CD4-positive, alpha-beta memory T cell (primary cell): Measurements from ENCODE around the gene C19orf67. TPM values are rescaled to one million over a fixed set of nuclear protein-coding genes. Genes with fewer than 3 reads are reported as not detected.
A peak's percentile ranks its signal among the peaks of the same experiment; 100 is the strongest.

ENCODE experiments used
- CTCF ChIA-PET: fragments of 350-600 bp; sonication (Branson Sonifier 250); formaldehyde crosslinking; loops from one replicate; lab custom pipeline; 2021; ENCODE audit warnings: inconsistent platforms; ENCODE audit not compliant: partially characterized antibody; lab: Charles Lee
- POLR2A ChIA-PET: fragments of 350-600 bp; sonication (Branson Sonifier 250); formaldehyde crosslinking; loops from one replicate; lab custom pipeline; 2021; ENCODE audit not compliant: partially characterized antibody; lab: Charles Lee
- DNase-seq, 5 donors: peaks; one replicate each; pipeline versions ENCODE4 v3.0.0 to v3.0.0-alpha.2; 2020 to 2022; ENCODE audit warnings: mixed read lengths in 1 of 5
- H3K27ac ChIP-seq: one replicate; pipeline ENCODE4 v1.7.0; 2013; ENCODE audit warnings: low read depth, low read length
- H3K27me3 ChIP-seq: 2 replicates; pipeline ENCODE4 v1.7.0; 2013; ENCODE audit warnings: mild to moderate bottlenecking, low read length, moderate library complexity; ENCODE audit not compliant: insufficient read depth
- H3K36me3 ChIP-seq: 2 replicates; pipeline ENCODE4 v1.7.0; 2013; ENCODE audit warnings: mild to moderate bottlenecking, low read length, moderate library complexity; ENCODE audit not compliant: insufficient read depth
- H3K4me1 ChIP-seq: 2 replicates; pipeline ENCODE4 v1.7.0; 2013; ENCODE audit warnings: mild to moderate bottlenecking, low read length, moderate library complexity; ENCODE audit not compliant: insufficient read depth
- H3K4me3 ChIP-seq, 2 donors: one replicate each; pipeline ENCODE4 v1.7.0; 2013; ENCODE audit warnings: low read length in 2 of 2, mild to moderate bottlenecking in 1 of 2
- H3K9me3 ChIP-seq, 2 donors: one replicate each; pipeline ENCODE4 v1.7.0; 2013; ENCODE audit warnings: low read length in 2 of 2, control low read depth in 1 of 2; ENCODE audit not compliant: control insufficient read depth in 1 of 2
- H3K27ac Mint-ChIP-seq, 7 donors: one replicate each; pipeline ENCODE4 v1.8.0; 2020 to 2021; ENCODE audit warnings: mixed read lengths in 7 of 7, mild to moderate bottlenecking in 6 of 7, inconsistent platforms in 3 of 7, moderate library complexity in 3 of 7
- H3K27me3 Mint-ChIP-seq, 2 donors: one replicate each; pipeline ENCODE4 v1.8.0; 2020 to 2021; ENCODE audit warnings: mixed read lengths in 2 of 2
- H3K36me3 Mint-ChIP-seq, 2 donors: one replicate each; pipeline ENCODE4 v1.8.0; 2020 to 2021; ENCODE audit warnings: mixed read lengths in 2 of 2, inconsistent platforms in 1 of 2, mild to moderate bottlenecking in 1 of 2
- H3K4me1 Mint-ChIP-seq, 4 donors: one replicate each; pipeline ENCODE4 v1.8.0; 2020 to 2021; ENCODE audit warnings: mixed read lengths in 4 of 4, mild to moderate bottlenecking in 1 of 4
- H3K4me3 Mint-ChIP-seq, 8 donors: one replicate each; pipeline ENCODE4 v1.8.0; 2020 to 2021; ENCODE audit warnings: mixed read lengths in 8 of 8, mild to moderate bottlenecking in 7 of 8, moderate library complexity in 6 of 8, inconsistent platforms in 3 of 8
- H3K9me3 Mint-ChIP-seq, 8 donors: one replicate each; pipeline ENCODE4 v1.8.0; 2020 to 2021; ENCODE audit warnings: mixed read lengths in 8 of 8, mild to moderate bottlenecking in 5 of 8, inconsistent platforms in 3 of 8, moderate library complexity in 1 of 8
- intact Hi-C: fragments of 100-400 bp; cut with micrococcal nuclease; formaldehyde crosslinking; loops from one replicate; pipeline ENCODE4 v1.15.1; 2023
- polyA plus RNA-seq, 2 donors: library from polyadenylated mRNA; unstranded; fragments of 300-500 nt; fragmentation: Illumina TruSeq; gene quantifications; one replicate each; pipeline ENCODE4 v1.2.3, GENCODE V29; 2021
- total RNA-seq, 2 experiments: library from RNA; stranded (reverse); gene quantifications; one replicate each; pipeline ENCODE4 v1.2.3, GENCODE V29; 2021

C19orf67 gene
- total and polyA plus RNA-seq, 4 experiments from 2014 or later = 0.55 TPM; not detected in 3

GRCh38 chr19:14103310-14103709 is 17.7 kb upstream of the C19orf67 start:
- Mint-ChIP-seq H3K4me1 (peaks cover 0 to 1% (median 0%) of the 10 kb centered on the region in 4 donors), H3K27me3 (no peaks in the 10 kb centered on the region), H3K9me3 (no peaks in the 10 kb centered on the region), H3K27ac (no peak overlapping the region), H3K36me3 (peaks cover 7 to 21% of the 10 kb centered on the region in 2 donors), H3K4me3 (no peak overlapping the region)
- POLR2A ChIA-PET = interaction anchor here (1.1 to 2.2 kb wide), 3 partner anchors 10 to 33 kb away, joined by 5 to 7 read pairs (median 6); partner anchors contain the start of genes ASF1B and PRKACA
- H3K9me3 ChIP-seq = no peaks in the 10 kb centered on the region
- H3K4me3 ChIP-seq = no peak overlapping the region
- peaks cover 22% of the 10 kb centered on the region for H3K36me3 ChIP-seq
- CTCF ChIA-PET = interaction anchor here (1.3 to 2.6 kb wide), 2 partner anchors 11 to 32 kb away, joined by 5 to 9 read pairs; no protein-coding TSS in a partner anchor
- no peaks in the 10 kb centered on the region for H3K27me3 ChIP-seq
- H3K27ac ChIP-seq = no peak overlapping the region
- intact Hi-C loops = no loop called here
- no peaks in the 10 kb centered on the region for H3K4me1 ChIP-seq
- DNase-seq = no peak

GRCh38 chr19:14102756-14103155 is 17.2 kb upstream of the C19orf67 start:
- Mint-ChIP-seq H3K27me3 (no peaks in the 10 kb centered on the region), H3K27ac (no peak overlapping the region)
- H3K36me3 ChIP-seq = peaks cover 23% of the 10 kb centered on the region

GRCh38 chr19:14102102-14102696 is 16.6 kb upstream of the C19orf67 start:
- CTCF ChIA-PET = interaction anchor here (0.6 to 2.6 kb wide), 2 partner anchors 12 to 141 kb away, joined by 3 to 9 read pairs; no protein-coding TSS in a partner anchor
- Mint-ChIP-seq H3K36me3 (peaks cover 8 to 23% of the 10 kb centered on the region in 2 donors), H3K27ac (no peak overlapping the region), H3K4me1 (no peaks in the 10 kb centered on the region), H3K27me3 (no peaks in the 10 kb centered on the region), H3K9me3 (no peaks in the 10 kb centered on the region), H3K4me3 (no peak overlapping the region)
- Histone ChIP-seq H3K4me3 (no peak overlapping the region), H3K9me3 (no peaks in the 10 kb centered on the region), H3K36me3 (peaks cover 27% of the 10 kb centered on the region), H3K27ac (no peak overlapping the region), H3K4me1 (no peaks in the 10 kb centered on the region), H3K27me3 (no peaks in the 10 kb centered on the region)
- DNase-seq = no peak
- intact Hi-C loops = no loop called here
- POLR2A ChIA-PET = interaction anchor here (1.0 to 2.2 kb wide), 4 partner anchors 8 to 47 kb away, joined by 3 to 7 read pairs (median 4); partner anchors contain the start of gene ASF1B

More at GRCh38 chr19:14102756-14103155, 17.2 kb upstream of the C19orf67 start:
- Mint-ChIP-seq H3K36me3 (peaks cover 5 to 22% of the 10 kb centered on the region in 2 donors), H3K4me3 (no peak overlapping the region), H3K9me3 (no peaks in the 10 kb centered on the region), H3K4me1 (no peaks in the 10 kb centered on the region)
- POLR2A ChIA-PET = interaction anchor here (1.0 to 2.2 kb wide), 5 partner anchors 9 to 47 kb away, joined by 3 to 7 read pairs (median 5); partner anchors contain the start of genes ASF1B and PRKACA
- no peak overlapping the region for H3K4me3 ChIP-seq
- H3K27ac ChIP-seq = no peak overlapping the region
- H3K4me1 ChIP-seq = no peaks in the 10 kb centered on the region
- H3K9me3 ChIP-seq = no peaks in the 10 kb centered on the region
- no peak for DNase-seq
- CTCF ChIA-PET = interaction anchor here (2.6 kb wide), 1 partner anchor 12 kb away, joined by 9 read pairs; no protein-coding TSS in a partner anchor
- intact Hi-C loops = no loop called here
- no peaks in the 10 kb centered on the region for H3K27me3 ChIP-seq

GRCh38 chr19:14101003-14101545 is 15.5 kb upstream of the C19orf67 start:
- intact Hi-C loops = no loop called here
- H3K9me3 Mint-ChIP-seq = no peaks in the 10 kb centered on the region
- Histone ChIP-seq H3K27ac (no peak overlapping the region), H3K36me3 (peaks cover 34% of the 10 kb centered on the region), H3K4me1 (no peaks in the 10 kb centered on the region), H3K4me3 (no peak overlapping the region), H3K9me3 (no peaks in the 10 kb centered on the region), H3K27me3 (no peaks in the 10 kb centered on the region)
- H3K4me3 Mint-ChIP-seq = no peak overlapping the region
- no peaks in the 10 kb centered on the region for H3K27me3 Mint-ChIP-seq
- no peak for DNase-seq
- H3K4me1 Mint-ChIP-seq = no peaks in the 10 kb centered on the region
- ChIA-PET POLR2A (interaction anchor here (0.8 to 2.2 kb wide), 3 partner anchors 10 to 48 kb away, joined by 3 to 7 read pairs (median 3); partner anchors contain the start of gene ASF1B), CTCF (no interaction called here)
- peak overlapping the region in 1 of 7 donors; percentile 2 for H3K27ac Mint-ChIP-seq
- peaks cover 11 to 29% of the 10 kb centered on the region in 2 donors for H3K36me3 Mint-ChIP-seq

GRCh38 chr19:14097532-14098151 is 12.1 kb upstream of the C19orf67 start:
- Histone ChIP-seq H3K27me3 (no peaks in the 10 kb centered on the region), H3K9me3 (peaks cover 0 to 5% of the 10 kb centered on the region in 2 donors), H3K4me1 (no peaks in the 10 kb centered on the region), H3K36me3 (peaks cover 31% of the 10 kb centered on the region), H3K27ac (no peak overlapping the region), H3K4me3 (no peak overlapping the region)
- Mint-ChIP-seq H3K27ac (no peak overlapping the region), H3K4me3 (no peak overlapping the region), H3K36me3 (peaks cover 11 to 26% of the 10 kb centered on the region in 2 donors), H3K27me3 (no peaks in the 10 kb centered on the region), H3K9me3 (peaks cover 0 to 13% (median 0%) of the 10 kb centered on the region in 8 donors), H3K4me1 (peaks cover 2 to 11% (median 4%) of the 10 kb centered on the region in 4 donors)
- DNase-seq = no peak
- POLR2A ChIA-PET = no interaction called here
- intact Hi-C loops = no loop called here
- CTCF ChIA-PET = interaction anchor here (2.0 kb wide), 1 partner anchor 16 kb away, joined by 6 read pairs; no protein-coding TSS in a partner anchor

- peaks cover 11 to 31% of the 10 kb centered on the region in 2 donors for H3K36me3 Mint-ChIP-seq
- no peak overlapping the region for H3K4me3 Mint-ChIP-seq
- H3K9me3 Mint-ChIP-seq = peaks cover 0 to 16% (median 0%) of the 10 kb centered on the region in 8 donors
- H3K27me3 Mint-ChIP-seq = peaks cover 0 to under 1% of the 10 kb centered on the region in 2 donors
- peaks cover 24% of the 10 kb centered on the region for H3K36me3 ChIP-seq
- CTCF ChIA-PET = interaction anchor here (1.0 to 1.4 kb wide), 2 partner anchors 24 to 40 kb away, joined by 3 to 4 read pairs; partner anchors contain the start of genes ASF1B and MISP3
- H3K4me3 ChIP-seq = no peak overlapping the region
- POLR2A ChIA-PET = interaction anchor here (0.5 to 0.7 kb wide), 2 partner anchors 15 to 21 kb away, joined by 3 to 4 read pairs; no protein-coding TSS in a partner anchor
- intact Hi-C loops = no loop called here
- H3K4me1 ChIP-seq = peaks cover 8% of the 10 kb centered on the region
- H3K4me1 Mint-ChIP-seq = peaks cover 5 to 19% (median 11%) of the 10 kb centered on the region in 4 donors
- H3K27ac Mint-ChIP-seq = no peak overlapping the region
- no peaks in the 10 kb centered on the region for H3K27me3 ChIP-seq
- DNase-seq = no peak
- H3K27ac ChIP-seq = no peak overlapping the region
- peaks cover 0 to 5% of the 10 kb centered on the region in 2 donors for H3K9me3 ChIP-seq
Observed at GRCh38 chr19:14096272-14096992, 10.8 kb upstream of the C19orf67 start.
